Transverse colon (tissue), 4 donors: ENCODE results near the gene GIMAP1. TPM values are rescaled to one million over a fixed set of nuclear protein-coding genes. Genes with fewer than 3 reads are reported as not detected.
"Not testable (repeated sequence)": the region's sequence is repeated elsewhere in the genome, so short reads cannot be mapped to it uniquely, and the experiment has no call there.

Experiments
- DNase-seq: peaks from one replicate; pipeline ENCODE4 v3.0.0-alpha.2; 2019
- H3K27ac ChIP-seq, 4 donors: fragments of 200-600 bp; sonication (generic); 2 replicates each; pipeline ENCODE4 v1.5.1; 2016 to 2018; ENCODE audit warnings: inconsistent platforms in 4 of 4
- H3K27me3 ChIP-seq: fragments of 200-600 bp; sonication (generic); 2 replicates; pipeline ENCODE4 v1.5.1; 2017; ENCODE audit warnings: inconsistent platforms
- H3K36me3 ChIP-seq, 4 donors: fragments of 200-600 bp; sonication (generic); 2 replicates each; pipeline ENCODE4 v1.5.1; 2017 to 2019; ENCODE audit warnings: inconsistent platforms in 4 of 4
- H3K4me1 ChIP-seq, 4 donors: fragments of 200-600 bp; sonication (generic); 2 replicates each; pipeline ENCODE4 v1.5.1; 2017 to 2020; ENCODE audit warnings: inconsistent platforms in 4 of 4
- H3K4me3 ChIP-seq, 4 donors: fragments of 200-600 bp; sonication (generic); 1 replicate in 1 of 4; 2 replicates in 3 of 4; pipeline versions ENCODE4 v1.5.1 to v1.6.1; 2017 to 2019; ENCODE audit warnings: inconsistent platforms in 4 of 4
- H3K9me3 ChIP-seq, 2 donors: fragments of 200-600 bp; sonication (generic); 2 replicates each; pipeline ENCODE4 v1.5.1; 2017 to 2019; ENCODE audit warnings: inconsistent platforms in 2 of 2
- EP300 ChIP-seq: sonication (generic); formaldehyde crosslinking; IDR thresholded peaks from one replicate; pipeline ENCODE4 v1.6.1; 2017; ENCODE audit warnings: antibody characterized with exemption, low read depth
- POLR2A ChIP-seq: fragments of 450-650 bp; IDR thresholded peaks from one replicate; pipeline ENCODE4 v1.6.1; 2016; ENCODE audit warnings: antibody characterized with exemption, mild to moderate bottlenecking, moderate library complexity
- POLR2AphosphoS5 ChIP-seq, 3 donors: sonication (generic); formaldehyde crosslinking; IDR thresholded peaks; one replicate each; pipeline ENCODE4 v1.6.1; 2016; ENCODE audit warnings: antibody characterized with exemption in 3 of 3
- WGBS, 2 donors: methylation state at CpG; one replicate each; pipeline ENCODE4 v1.1.5; 2018; ENCODE audit warnings: low coverage in 1 of 2; 5-methylcytosine and 5-hydroxymethylcytosine counted together
- in situ Hi-C, 4 donors: fragments of 200-750 bp; cut with MboI; loops; one replicate each; pipeline versions ENCODE4 v1.15.0 to v1.15.1; 2017; ENCODE audit warnings: low sequenced_read_pairs in 3 of 4, low pct_ligation_motif_present in 1 of 4, low pct_unique_long_range_greater_than_20kb in 1 of 4
- intact Hi-C: fragments of 100-400 bp; cut with DNase I; formaldehyde crosslinking; loops from one replicate; pipeline ENCODE4 v1.15.1; 2023; ENCODE audit warnings: low total_unique reads
- total RNA-seq, 4 donors: library from RNA; depleted of rRNA; stranded (reverse); fragments of >200 nt; gene quantifications; one replicate each; pipeline ENCODE4 v1.1.0, GENCODE V29; 2016
- TF ChIP-seq, protein P1 (sequence below), 5 experiments: fragments of 200-600 bp in 3 of 5; fragments of 450-650 bp in 2 of 5; sonication (generic) in 3 of 5; IDR thresholded peaks; 1 replicate in 2 of 5; 2 replicates in 3 of 5; pipeline ENCODE4 v1.5.1; 2016 to 2017; ENCODE audit warnings: antibody characterized with exemption in 5 of 5, inconsistent platforms in 3 of 5, mild to moderate bottlenecking in 2 of 5, moderate library complexity in 1 of 5

Gene GIMAP1
- total RNA-seq, 4 donors from 2014 or later, result 0.40 to 3.0 (median 1.8) TPM

DNA sequence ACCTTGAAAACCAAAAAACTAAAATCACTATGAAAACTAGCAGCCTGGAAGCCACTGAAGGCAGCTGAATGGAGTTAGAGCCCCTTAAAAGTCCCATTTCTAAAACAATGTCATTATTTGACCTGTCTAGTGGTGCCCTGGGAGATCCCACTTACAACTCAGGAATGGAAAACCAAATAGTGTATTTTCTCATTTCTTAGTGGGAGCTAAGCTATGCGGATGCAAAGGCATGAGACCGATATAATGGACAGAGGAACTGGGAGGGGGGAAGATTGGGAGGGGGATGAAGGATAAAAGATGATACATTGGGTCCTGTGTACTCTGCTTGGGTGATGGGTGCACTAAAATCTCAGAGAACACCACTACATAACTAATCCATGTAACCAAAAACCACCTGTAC lies 40.7 kb upstream of the GIMAP1 start:
- peak overlapping the region; percentile 23 to 59 (median 50) for H3K27ac ChIP-seq
- TF ChIP-seq EP300, result no peak
- no peak for TF ChIP-seq POLR2AphosphoS5 (IDR thresholded peaks at IDR 0.05)
- TF ChIP-seq POLR2A, result no peak
- TF ChIP-seq, protein P1, sequence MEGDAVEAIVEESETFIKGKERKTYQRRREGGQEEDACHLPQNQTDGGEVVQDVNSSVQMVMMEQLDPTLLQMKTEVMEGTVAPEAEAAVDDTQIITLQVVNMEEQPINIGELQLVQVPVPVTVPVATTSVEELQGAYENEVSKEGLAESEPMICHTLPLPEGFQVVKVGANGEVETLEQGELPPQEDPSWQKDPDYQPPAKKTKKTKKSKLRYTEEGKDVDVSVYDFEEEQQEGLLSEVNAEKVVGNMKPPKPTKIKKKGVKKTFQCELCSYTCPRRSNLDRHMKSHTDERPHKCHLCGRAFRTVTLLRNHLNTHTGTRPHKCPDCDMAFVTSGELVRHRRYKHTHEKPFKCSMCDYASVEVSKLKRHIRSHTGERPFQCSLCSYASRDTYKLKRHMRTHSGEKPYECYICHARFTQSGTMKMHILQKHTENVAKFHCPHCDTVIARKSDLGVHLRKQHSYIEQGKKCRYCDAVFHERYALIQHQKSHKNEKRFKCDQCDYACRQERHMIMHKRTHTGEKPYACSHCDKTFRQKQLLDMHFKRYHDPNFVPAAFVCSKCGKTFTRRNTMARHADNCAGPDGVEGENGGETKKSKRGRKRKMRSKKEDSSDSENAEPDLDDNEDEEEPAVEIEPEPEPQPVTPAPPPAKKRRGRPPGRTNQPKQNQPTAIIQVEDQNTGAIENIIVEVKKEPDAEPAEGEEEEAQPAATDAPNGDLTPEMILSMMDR (IDR thresholded peaks at IDR 0.05), result no peak
- no peaks in the 10 kb centered on the region for H3K27me3 ChIP-seq
- no peaks in the 10 kb centered on the region for H3K9me3 ChIP-seq
- H3K4me3 ChIP-seq, result no peak overlapping the region
- in situ Hi-C loops, result no loop called here
- 60 to 83% methylated on average over 2 of the region's 2 CpGs for WGBS, 2 donors
- no peaks in the 10 kb centered on the region for H3K36me3 ChIP-seq
- peaks cover 0 to 10% (median 0%) of the 10 kb centered on the region in 4 donors for H3K4me1 ChIP-seq
- intact Hi-C loops, result no loop called here
- DNase-seq, result no peak

DNA sequence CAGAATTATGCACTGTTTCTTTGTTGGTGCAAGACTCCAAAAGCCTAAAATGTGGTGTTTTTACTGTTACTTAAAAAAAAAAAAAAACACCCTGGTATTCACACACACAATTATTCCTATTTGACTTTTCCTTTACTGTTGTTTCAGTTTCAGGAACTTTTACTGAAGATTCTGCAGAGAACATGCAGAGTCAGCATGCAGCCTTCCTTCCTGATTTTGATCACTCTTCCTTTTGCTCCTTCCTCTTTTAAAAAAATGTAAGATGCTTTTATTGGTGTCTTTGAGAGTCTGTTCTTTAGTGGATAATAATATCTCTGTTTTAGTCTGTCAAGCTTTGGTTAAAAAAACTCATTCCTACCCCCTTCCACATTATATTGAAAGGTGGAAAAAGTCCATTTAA lies 40.1 kb upstream of the GIMAP1 start:
- H3K9me3 ChIP-seq, H3K4me1 ChIP-seq, H3K27me3 ChIP-seq, H3K4me3 ChIP-seq, in situ Hi-C loops, H3K36me3 ChIP-seq, intact Hi-C loops, DNase-seq: not testable (repeated sequence)
- H3K27ac ChIP-seq, result peak overlapping the region; percentile 23 to 59 (median 50)

DNA sequence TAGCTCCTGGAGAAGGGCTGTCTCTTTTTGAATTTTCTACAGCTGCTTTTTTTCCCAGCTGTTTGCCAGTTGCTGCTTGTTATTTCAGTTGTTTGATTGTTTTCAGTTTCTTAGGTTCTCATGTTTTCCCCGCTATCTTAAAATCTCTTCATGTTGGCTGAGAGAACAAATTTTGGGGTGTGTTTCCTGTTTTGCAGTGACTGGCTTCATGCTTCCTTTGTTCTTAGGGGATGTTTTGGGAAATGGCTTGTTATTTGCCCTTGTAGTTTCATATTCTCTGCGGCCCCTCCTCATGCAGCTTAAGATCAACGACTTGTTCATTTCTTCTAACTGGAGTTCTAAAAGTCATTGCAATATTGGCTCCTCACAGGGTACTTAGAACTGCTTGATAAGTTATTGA lies 39.6 kb upstream of the GIMAP1 start:
- H3K36me3 ChIP-seq, H3K4me1 ChIP-seq, DNase-seq, H3K27me3 ChIP-seq, H3K9me3 ChIP-seq, intact Hi-C loops, H3K4me3 ChIP-seq, in situ Hi-C loops: not testable (repeated sequence)
- peak overlapping the region; percentile 23 to 59 (median 44) for H3K27ac ChIP-seq
- WGBS, 2 donors, result 38 to 65% methylated on average over 2 to 3 of the region's 3 CpGs

DNA sequence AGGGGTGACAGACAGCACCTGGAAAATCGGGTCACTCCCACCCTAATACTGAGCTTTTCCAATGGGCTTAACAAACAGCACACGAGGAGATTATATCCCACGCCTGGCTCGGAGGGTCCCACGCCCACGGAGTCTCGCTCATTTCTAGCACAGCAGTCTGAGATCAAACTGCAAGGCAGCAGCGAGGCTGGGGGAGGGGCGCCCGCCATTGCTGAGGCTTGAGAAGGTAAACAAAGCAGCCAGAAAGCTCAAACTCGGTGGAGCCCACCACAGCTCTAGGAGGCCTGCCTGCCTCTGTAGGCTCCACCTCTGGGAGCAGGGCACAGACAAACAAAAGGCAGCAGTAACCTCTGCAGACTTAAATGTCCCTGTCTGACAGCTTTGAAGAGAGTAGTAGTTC lies 37.8 kb upstream of the GIMAP1 start:
- intact Hi-C loops, H3K36me3 ChIP-seq, H3K4me1 ChIP-seq, in situ Hi-C loops, H3K4me3 ChIP-seq, H3K27ac ChIP-seq, H3K9me3 ChIP-seq, DNase-seq, H3K27me3 ChIP-seq: not testable (repeated sequence)
- 75 to 100% methylated on average over 2 to 11 of the region's 11 CpGs for WGBS, 2 donors

DNA sequence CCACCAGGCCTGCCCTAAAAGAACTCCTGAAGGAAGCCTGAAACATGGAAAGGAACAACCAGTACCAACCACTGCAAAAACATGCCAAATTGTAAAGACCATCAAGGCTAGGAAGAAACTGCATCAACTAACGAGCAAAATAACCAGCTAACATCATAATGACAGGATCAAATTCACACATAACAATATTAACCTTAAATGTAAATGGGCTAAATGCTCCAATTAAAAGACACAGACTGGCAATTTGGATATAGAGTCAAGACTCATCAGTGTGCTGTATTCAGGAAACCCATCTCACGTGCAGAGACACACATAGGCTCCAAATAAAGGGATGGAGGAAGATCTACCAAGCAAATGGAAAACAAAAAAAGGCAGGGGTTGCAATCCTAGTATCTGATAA lies 36.0 kb upstream of the GIMAP1 start:
- H3K27ac ChIP-seq, H3K4me3 ChIP-seq, H3K27me3 ChIP-seq, intact Hi-C loops, DNase-seq, H3K9me3 ChIP-seq, in situ Hi-C loops, H3K36me3 ChIP-seq: not testable (repeated sequence)
- peaks cover 0 to 19% (median 4%) of the 10 kb centered on the region in 4 donors for H3K4me1 ChIP-seq
- 87% methylated on average over 2 of the region's 2 CpGs; no CpG with 5 or more reads in 1 of the 2 donors for WGBS, 2 donors

DNA sequence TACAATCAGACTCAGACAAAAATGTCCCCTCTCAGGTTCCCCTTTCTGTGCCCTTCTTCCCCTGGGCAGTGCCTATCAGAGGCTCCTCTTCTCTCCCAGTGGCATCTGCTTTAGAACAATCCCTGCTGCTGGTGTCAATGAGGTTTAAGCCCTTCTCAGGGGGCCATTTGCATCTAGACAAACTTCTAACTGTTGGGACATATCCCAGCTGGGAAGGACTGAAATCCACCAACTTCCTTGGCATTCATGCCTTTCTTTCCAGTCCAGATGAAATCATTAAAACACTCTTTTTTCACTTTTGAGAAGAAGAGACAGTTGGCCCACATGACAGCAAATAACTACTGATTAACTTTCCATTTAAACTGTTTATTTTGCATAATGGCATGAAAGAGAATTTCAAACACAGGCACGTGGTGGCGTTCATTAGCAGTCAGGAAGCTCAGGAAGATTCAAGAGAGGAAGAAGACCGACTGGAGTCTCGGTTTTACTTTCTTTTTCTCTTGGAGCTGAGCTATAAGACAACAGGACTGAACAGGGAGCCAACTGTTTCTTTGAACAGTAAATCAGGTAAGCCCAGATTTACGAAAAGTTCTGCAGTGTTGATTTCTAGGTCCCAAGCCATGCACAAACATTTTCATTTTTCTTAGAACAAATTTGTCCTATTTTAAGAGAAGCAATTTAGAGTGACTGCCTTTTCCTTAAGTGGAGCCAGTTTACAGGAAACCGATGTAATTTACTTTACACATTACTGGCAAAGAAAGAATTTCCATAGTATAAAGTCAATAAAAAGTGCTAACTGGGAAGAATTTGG lies 31.0 kb upstream of the GIMAP1 start, which contains the start of gene GIMAP2:
Gene GIMAP2, plus strand, starts transcription at position 488 of the 811 bp plus-strand sequence. CDS start 1,354 bp downstream, outside the sequence.
- 3 to 8% methylated on average over 6 of the region's 6 CpGs for WGBS, 2 donors
- H3K4me1 ChIP-seq, result peaks cover 0 to 24% (median 4%) of the 10 kb centered on the region in 4 donors
- peak within 1 kb of the TSS; percentile 2 to 56 (median 30) for H3K4me3 ChIP-seq
- intact Hi-C loops, result no loop called here
- peaks cover 0 to 5% (median 0%) of the 10 kb centered on the region in 4 donors for H3K36me3 ChIP-seq
- no peak for DNase-seq
- in situ Hi-C loops, result no loop called here
- peak within 1 kb of the TSS; percentile 71 to 86 (median 76) for H3K27ac ChIP-seq
- H3K9me3 ChIP-seq, result no peaks in the 10 kb centered on the region
- H3K27me3 ChIP-seq, result no peaks in the 10 kb centered on the region
- TF ChIP-seq POLR2A, result no peak
- TF ChIP-seq EP300, result no peak
- TF ChIP-seq, protein P1 (IDR thresholded peaks at IDR 0.05), result no peak
- no peak for TF ChIP-seq POLR2AphosphoS5 (IDR thresholded peaks at IDR 0.05)
